OCI-LY7 (cell line): ENCODE results near the gene CMIP.

Experiments
- EZH2phosphoT487 ChIP-seq: fragments of 200-600 bp; sonication (generic); IDR thresholded peaks from 2 replicates; pipeline ENCODE4 v1.6.1; 2018; ENCODE audit warnings: low read depth, borderline replicate concordance, mild to moderate bottlenecking, mixed run types, antibody characterized with exemption, low read length, moderate library complexity, mixed read lengths
- TF ChIP-seq, protein P1 (sequence below): fragments of 200-600 bp; sonication (generic); conservative IDR thresholded peaks from 2 replicates; pipeline ENCODE4 v1.5.1; 2014; ENCODE audit warnings: mild to moderate bottlenecking, antibody characterized with exemption, low read length, moderate library complexity, mixed read lengths

GRCh38 chr16:81627729-81628244 is 183.2 kb downstream of the CMIP start:
- TF ChIP-seq, protein P1, sequence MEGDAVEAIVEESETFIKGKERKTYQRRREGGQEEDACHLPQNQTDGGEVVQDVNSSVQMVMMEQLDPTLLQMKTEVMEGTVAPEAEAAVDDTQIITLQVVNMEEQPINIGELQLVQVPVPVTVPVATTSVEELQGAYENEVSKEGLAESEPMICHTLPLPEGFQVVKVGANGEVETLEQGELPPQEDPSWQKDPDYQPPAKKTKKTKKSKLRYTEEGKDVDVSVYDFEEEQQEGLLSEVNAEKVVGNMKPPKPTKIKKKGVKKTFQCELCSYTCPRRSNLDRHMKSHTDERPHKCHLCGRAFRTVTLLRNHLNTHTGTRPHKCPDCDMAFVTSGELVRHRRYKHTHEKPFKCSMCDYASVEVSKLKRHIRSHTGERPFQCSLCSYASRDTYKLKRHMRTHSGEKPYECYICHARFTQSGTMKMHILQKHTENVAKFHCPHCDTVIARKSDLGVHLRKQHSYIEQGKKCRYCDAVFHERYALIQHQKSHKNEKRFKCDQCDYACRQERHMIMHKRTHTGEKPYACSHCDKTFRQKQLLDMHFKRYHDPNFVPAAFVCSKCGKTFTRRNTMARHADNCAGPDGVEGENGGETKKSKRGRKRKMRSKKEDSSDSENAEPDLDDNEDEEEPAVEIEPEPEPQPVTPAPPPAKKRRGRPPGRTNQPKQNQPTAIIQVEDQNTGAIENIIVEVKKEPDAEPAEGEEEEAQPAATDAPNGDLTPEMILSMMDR: no peak
- no peak for TF ChIP-seq EZH2phosphoT487
